IPS DF 4.7 (cell line): Measurements from ENCODE around the gene ST8SIA1.
"Not testable (repeated sequence)": the region's sequence is repeated elsewhere in the genome, so short reads cannot be mapped to it uniquely, and the experiment has no call there.

ENCODE experiments used
- DNase-seq: peaks from one replicate; pipeline ENCODE4 v3.0.0-alpha.2; 2013; ENCODE audit warnings: low spot score; ENCODE audit errors: extremely low read depth

Gene ST8SIA1

GRCh38 chr12:22172501-22172900 is 162.0 kb downstream of the ST8SIA1 start:
- no peak for DNase-seq

GRCh38 chr12:22169376-22169775 is 165.1 kb downstream of the ST8SIA1 start:
- DNase-seq, result no peak

- DNase-seq, result no peak
Measured at GRCh38 chr12:22164139-22164538, 170.4 kb downstream of the ST8SIA1 start.

- DNase-seq, result no peak
Measured at GRCh38 chr12:22163594-22163993, 170.9 kb downstream of the ST8SIA1 start.

GRCh38 chr12:22160396-22161003 is 174.0 kb downstream of the ST8SIA1 start:
- no peak for DNase-seq

GRCh38 chr12:22149286-22149685 is 185.2 kb downstream of the ST8SIA1 start:
- DNase-seq, result not testable (repeated sequence)

GRCh38 chr12:22146686-22147085 is 187.8 kb downstream of the ST8SIA1 start:
- not testable (repeated sequence) for DNase-seq
